Middle frontal gyrus (tissue), 1 donor: ENCODE data around the gene LTBP1.

Source experiments
- DNase-seq: peaks from one replicate; pipeline ENCODE4 v3.0.0-alpha.2; 2015; ENCODE audit warnings: low spot score; ENCODE audit errors: extremely low spot score

LTBP1 gene

DNA sequence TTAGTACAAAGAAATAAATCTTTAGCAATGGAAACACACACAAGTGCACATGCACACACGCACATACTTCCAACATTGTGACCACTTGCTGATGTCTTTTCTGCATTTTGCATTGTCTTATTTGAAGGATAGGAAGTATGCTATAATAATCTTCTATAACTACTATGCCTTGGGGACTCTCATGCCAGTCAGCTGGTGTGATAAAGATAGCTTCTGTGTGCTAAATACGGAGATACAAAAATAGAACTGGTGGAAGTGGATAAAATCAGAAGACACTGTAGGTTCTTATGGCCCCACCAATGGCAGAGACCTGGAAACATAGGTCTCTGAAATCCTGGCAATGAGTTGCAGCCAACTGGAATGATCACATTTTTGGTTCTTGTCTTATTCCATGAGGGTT is 498.2 kb downstream of the LTBP1 start:
- no peak for DNase-seq

DNA sequence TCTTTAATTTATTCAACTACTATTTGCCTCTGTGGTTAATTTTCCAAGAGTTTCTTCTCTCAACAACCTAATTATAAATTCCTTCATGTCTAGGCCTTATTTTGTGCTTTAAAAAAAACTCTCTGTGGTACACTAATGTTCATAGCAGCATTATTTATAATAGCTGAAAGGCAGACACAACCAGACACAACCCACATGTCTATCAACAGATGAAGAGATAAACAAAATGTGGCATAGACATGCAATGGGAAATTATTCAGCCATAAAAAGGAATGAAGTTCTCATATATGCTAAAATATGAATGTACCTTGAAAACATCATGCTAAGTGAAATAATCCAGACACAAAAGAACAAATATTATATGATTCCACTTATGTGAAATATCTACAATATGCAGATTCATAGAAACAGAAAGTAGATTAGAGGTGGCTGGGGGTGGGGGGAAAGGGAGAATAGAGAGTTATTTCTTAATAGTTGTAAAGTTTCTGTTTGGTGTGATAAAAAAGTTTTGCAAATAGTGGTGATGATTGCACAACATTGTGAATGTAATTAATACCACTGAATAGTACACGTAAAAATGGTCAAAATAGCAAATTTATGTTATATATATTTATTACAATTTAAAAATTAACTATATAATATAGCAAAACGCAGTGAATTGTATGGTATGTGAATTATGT is 501.6 kb downstream of the LTBP1 start:
- no peak for DNase-seq
